NCI-H510A (cell line): ENCODE data around the gene AKR7A3.
"Not testable (repeated sequence)": the region's sequence is repeated elsewhere in the genome, so short reads cannot be mapped to it uniquely, and the experiment has no call there.

Source experiments
- DNase-seq: peaks from one replicate; lab custom pipeline; 2025; lab: John Stamatoyannopoulos, UW

The AKR7A3 gene

DNA sequence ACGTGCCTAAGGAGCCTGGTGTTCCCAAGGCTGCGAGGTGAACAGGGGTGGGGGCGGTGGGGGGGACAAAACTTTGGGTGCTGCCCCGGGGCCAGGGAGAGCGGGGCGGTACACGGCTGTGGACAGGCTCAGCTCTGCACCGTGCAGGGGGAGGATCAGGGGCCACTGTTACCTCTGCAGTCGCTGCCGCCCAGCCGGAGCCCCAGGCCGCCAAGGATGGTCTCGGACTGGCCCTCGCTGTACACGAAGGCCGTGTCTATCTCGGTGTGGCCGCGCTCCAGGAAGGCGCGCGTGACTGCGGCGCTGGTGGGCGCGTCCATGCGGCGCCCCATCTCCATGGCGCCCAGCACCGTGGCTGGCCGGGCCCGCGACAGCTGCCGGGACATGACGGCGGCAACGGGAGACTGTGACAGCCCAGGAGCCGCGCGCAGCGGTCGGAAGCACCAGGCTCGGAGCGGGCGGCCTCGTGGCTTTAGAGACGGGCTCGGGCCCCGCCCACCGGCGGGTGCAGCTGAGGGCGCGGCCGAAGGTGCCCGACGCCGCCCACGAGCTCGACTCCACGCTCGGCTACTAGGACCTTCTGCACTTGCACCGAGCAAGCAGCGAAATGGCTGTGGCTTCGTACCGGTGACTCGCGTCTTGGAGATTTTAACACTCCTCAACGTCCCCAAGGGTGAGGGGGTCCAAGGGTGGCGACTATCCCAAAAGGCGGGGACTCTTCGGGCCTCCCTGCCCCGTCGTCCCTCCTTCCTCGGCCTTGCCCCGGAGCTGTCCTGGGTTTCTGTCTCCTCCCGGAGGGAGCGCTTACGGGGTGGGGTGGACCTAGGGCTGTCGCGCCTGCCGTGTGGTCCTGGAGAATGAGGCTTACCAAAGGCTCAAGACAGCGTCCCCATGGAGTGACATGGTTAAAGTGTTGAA lies at the start of gene AKR7A3:
Gene AKR7A3, minus strand, starts transcription at position 447 of the 918 bp plus-strand sequence. Its CDS starts 61 bp downstream, at position 386.
- not testable (repeated sequence) for DNase-seq

DNA sequence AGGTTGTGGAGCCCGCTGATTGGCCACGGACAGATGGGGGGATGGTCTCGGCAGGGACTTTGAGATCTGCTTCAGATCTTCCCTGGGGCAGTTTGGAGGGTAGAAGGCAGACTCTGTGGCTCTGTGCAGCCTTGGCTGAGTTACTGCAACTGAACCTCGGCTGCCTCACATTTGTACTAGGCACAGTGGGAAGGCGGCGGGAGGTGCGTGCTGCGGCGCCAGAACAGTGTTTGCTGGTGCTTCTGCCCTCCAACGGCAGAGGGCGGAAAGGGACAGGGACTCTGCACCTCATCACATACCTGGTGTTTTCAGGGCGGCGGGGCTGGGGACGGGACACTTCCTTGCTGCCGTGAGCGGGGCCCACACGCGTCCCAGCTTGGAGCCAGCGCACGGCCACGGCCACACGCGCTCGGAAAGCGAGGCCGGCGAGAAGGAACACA lies 49.8 kb upstream of the AKR7A3 start:
- DNase-seq: no peak

DNA sequence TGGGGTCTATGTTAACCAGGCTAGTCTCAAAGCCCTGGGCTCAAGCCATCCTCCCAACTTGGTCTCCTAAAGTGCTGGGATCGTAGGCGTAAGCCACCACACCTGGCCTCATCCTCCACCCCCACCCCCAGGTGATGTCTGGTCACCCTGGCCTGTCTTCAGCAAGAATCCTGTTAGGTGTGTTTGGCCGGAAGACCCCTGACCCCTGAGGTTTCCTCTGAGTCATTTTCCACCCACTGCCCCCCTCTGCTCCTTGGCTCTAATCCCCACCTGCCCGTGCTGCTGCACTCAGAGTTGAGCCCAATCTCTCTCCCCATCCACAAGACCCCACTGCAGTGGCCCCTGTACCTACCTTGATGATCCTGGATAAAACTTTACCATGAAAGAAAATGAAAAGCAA lies 48.7 kb upstream of the AKR7A3 start:
- DNase-seq: no peak

DNA sequence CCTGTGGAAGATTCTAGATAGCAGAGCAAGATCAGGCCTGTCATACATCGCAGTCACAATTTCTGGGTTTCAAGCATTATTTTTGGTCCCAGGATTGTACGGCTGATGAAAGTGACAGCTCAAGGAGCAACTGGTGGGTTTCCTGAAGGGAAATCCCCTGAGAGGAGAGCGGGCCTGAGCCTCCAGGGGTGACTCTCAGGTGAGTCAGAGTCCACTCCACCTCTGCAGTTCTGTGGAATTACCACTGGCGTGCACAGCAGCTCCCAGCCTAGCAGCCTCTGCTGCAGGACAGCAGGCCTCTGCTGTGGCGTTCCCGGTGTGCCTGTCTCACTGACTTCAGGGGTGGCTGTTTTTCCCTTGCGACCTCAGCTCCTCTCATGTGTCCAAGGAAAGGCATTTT lies 48.0 kb upstream of the AKR7A3 start:
- no peak for DNase-seq

DNA sequence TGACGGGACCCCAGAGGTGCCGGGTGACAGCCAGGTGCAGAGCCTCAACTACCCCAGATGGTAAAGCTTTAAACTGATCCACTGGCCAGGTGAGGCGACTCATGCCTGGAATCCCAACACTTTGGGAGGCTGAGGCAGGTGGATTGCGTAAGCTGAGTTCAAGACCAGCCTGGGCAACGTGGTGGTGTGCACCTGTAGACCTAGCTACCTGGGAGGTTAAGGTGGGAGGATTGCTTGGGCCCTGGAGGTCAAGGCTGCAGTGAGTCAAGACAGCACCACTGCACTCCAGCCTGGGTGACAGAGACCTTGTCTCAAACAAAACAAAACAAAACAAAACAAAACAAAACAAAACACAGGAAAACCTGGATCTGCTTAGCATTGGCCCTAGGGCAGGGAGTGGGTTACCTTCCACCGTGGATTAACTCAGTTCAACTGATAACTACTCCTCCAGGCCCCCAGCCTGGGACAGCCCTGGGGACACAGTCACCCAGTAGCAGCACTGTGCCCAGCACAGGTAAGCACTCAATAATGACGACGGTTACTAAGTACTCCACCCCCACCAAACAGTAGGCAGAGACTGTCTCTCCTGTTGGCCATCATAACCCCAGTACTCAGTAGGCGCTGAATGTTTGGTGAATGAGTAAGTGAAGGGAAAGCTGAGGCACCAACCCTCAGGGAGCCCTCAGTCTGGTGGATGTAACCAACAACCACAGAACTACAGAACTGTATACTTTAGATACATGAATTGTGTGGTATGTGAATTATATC lies 45.2 kb upstream of the AKR7A3 start:
- no peak for DNase-seq

DNA sequence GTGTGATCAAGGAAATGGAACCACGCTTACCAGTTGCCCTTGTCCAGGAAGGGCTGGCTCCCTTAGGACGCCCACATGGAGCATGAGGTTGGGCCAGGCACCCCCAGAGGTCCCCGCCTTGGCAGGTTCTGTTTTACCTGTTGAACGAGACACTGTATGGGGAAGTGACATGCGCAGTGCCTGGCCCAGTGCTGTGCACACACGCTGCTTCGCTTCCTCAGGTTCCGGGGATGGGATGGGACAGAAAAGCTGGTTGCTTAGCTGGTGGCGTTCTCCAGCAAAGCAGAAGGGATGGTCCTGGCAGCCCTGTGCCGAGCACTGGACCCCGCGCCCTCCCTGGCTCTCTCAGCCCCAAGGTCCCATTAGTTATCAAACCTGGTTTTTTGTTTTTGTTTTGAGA lies 44.3 kb upstream of the AKR7A3 start:
- no peak for DNase-seq

DNA sequence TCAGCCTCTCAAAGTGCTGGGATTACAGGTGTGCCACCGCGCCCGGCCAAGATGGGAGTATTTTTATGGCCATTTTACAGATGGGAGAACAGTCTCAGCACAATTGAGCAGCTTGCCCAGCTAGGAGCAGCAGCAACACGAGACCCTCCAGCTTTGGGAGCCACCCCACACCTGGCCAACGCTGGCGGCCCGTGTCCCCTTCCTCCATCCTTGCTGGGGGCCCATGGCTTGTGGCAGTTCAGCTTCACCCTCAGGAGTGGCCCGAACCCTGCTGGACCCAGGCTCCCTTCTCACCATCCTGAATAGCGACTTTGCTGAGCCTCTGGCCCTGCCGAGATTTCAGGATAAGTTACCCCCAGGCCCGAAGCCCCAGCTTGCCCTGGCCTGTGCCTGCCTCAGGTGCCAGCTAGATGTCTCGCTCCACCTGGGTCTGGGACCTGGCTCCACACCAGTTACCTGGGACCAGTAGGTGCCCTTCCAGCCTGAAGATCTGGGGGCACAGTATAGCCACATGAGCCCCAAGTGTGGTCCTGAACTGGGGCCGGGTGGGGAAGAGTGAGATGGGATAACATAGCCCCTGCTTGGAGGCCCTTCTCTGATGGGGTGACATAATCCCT lies 42.8 kb upstream of the AKR7A3 start:
- no peak for DNase-seq

DNA sequence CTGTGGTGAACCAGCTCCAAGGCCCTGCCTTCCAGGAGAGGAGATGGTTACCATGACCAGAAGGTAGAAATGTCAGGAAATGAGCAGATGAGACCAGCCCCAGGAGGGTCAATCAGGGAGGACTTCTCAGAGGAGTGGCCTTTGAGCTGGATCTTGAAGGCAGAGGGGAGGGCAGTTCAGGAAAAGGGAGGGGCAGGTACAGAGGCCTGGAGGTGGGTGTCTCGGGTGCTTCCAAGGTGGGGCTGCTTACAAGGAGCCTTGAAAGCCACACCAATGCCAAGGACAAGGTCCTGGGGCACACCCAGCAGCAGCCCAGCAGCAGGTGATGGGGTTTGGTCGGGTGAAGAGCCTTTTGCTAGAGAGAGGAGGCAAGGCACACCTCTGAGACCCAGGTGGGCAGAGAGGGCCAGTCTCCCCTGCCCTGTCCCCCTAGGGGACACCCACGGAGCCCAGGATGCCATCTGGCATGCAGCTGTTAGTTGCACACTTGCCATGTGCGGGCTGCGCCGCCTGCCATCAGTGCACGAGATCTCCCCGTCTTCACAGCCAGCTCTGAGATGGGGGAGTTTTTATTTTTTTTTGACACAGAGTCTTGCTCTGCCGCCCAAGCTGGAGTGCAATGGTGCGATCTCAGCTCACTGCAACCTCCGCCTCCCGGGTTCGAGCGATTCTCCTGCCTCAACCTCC lies 42.0 kb upstream of the AKR7A3 start:
- DNase-seq: no peak

DNA sequence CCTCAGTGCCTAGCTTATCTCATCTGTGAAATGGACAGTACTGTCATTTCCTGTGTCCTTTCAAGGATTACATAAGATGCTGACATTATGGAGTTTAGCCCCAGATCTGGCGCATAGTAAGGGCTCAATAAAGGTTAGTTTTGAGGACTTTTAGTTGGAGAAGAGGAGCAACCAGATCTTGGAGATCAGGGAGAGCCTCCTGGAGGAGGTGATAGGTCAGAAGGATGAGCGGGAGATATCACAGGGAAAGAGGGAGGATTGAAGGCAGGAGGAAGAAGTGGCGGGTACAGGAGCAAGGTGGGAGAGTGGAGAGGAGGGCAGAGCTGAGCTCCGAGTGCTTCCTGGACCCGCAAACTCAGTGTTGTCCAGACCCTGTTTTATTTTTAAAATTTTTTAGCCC lies 41.0 kb upstream of the AKR7A3 start:
- no peak for DNase-seq

DNA sequence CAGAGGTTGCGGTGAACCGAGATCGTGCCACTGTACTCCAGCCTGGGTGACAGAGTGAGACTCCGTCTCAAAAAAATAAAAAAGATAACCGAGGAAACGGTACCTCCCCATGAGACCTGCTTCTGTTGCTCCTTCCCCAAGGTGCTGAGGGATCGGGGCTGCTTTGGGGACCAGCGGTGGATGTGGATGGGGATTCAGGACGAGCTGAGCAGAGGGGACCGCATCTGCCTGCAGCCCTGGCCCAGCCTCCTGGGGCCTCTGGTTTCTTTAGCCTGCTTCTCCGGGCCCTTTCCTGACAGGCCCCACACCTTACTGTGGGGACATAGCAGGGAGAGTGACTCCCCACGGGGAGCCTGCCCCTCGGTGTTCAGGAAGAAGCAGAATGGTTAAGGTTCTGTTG lies 40.6 kb upstream of the AKR7A3 start:
- no peak for DNase-seq

DNA sequence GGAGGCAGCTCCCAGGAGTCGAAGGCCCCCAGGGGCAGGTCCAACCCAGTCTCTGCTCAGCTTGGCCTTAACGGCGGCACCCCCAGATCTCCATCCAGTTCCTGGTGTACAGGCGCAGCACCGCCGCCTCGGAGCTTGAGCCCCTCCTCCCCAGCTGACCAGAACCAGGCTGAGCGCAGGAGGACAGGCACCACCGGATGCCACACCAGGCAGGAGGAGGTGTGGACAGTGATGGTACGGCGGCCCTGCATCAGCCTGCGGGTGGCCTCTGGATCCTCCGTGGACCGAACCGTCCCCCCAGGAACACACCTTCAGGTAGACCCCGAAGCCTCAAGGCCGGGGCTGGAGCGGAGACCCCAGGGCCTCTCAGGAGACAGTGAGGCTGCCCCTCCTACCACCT lies 39.9 kb upstream of the AKR7A3 start:
- DNase-seq: no peak

DNA sequence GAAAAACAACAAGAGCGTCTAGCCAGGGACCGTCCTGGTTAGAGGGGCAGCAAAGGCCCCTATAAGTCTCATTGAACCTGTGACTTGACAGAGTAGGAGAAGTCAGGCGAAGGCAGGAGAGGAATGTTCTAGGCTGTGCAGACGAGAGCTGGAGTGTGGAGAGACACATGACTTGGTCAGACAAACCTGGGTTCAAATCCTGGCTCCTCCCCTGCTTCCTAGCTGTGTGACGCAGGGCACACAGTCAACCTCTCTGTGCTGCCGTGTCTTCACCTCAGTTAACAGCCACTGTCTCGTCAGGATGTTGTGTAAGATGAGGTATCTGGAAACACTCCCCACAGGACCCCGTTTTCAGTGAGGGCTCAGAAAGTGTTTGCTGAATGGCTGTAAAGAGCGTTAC lies 39.2 kb upstream of the AKR7A3 start:
- DNase-seq: no peak

DNA sequence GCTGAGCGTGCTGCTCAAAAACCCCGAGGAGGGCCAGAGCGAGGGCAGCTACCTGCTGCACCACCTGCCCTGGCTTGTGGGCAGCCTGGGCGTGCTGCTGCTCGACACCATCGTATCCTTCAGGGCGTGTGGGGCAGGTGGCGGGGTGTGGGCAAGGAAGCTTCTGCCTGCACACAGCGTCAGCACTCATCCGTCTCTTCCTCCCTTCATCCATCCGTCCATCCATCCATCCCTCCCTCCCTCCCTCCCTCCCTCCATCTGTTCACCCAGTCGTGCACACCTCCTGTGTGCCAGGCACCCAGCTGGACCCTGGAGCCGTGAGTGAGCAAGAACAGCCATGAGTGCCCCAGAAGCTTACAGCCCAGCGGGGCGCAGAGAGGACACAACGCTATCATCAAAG lies 38.7 kb upstream of the AKR7A3 start:
- no peak for DNase-seq

DNA sequence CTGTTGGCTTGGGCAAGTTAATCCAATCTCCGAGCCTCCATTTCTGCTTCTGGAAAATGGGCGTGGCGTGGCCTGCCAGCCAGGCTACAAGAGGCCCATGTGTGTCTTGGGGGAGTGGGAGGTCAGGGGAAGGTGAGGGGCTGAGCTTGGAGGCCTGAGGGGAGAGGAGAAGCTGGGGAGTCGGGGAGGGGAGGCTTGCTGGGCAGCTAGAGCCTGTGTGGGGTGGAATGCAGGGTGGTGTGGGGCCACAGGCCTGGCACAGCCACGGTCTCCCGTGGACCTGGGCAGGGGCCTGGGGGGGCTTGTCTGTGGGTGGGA lies 38.1 kb upstream of the AKR7A3 start:
- no peak for DNase-seq

DNA sequence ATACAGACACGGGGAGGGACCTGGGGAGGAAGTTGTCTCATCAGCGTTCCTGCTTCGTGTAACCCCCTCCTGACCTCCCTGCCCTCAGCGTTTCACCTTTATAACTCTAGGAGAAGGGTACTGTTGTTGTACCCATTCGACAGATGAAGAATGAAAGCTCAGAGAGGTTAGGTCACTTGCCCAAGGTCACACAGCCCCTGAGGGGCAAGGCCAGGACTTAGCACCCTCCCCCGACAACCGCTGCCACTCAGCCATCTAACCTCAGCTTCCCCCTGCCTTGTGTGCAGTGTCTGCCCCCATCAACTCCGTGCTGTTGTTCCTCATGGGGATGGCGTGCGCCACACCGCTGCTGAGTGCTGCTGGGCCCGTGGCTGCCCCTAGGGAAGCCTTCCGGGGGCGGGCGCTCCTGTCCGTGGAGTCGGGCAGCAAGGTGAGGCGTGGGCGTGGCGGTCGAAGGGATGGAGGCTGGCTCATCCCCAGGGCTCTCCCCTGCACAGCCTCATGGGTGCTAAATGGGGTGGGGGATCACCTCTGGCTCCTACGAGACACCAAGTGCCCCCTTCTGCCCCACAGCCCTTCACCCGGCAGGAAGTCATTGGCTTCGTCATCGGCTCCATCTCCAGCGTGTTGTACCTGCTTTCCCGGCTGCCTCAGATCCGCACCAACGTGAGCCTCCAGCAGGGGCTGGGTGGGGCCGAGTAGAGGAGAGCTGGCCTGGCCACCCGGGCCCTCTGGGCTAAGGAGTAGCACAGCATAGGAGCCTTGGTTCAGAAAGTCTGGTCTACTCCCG lies 37.6 kb upstream of the AKR7A3 start:
- DNase-seq: no peak

DNA sequence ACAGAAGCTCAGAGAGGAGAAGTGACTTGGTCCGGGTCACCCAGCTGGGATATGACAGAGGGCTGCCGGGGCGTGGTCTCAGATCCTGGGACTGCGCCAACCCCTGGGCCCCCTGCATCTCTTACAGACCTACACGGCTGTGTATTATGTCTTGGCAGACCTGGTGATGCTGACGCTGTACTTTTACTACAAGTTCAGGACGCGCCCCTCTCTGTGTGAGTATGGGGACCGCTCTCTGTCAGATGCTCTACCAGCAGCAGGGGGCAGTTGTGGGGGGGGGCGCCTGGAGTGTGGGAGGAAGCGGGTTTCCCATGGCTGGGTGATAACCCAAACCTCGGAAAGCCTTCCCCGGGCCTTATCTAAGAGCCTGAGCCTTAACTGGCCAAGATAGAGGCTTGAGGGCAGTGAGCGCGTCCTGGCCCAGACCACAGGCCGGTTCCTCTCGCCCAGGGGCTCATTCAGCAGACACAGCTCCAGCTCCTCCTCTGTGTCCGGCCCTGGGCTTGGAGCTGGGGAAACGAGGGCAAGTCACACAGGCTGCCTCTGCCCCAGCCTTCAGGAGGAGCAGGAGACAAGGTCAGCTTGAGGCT lies 36.9 kb upstream of the AKR7A3 start:
- no peak for DNase-seq

DNA sequence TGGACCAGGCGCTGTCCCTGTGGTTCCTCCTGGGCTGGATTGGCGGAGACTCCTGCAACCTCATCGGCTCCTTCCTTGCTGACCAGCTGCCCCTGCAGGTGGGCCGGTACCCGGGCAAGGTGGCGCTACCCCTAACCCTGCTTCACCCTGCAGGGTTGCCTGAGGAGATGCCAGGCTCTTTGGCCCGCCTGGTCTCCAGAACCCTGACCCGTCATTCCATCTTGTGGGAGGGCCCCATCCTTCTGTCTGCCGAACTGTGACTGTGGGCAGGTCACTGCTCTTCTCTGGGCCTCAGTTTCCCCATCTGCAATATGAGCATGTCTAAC lies 36.1 kb upstream of the AKR7A3 start:
- no peak for DNase-seq

DNA sequence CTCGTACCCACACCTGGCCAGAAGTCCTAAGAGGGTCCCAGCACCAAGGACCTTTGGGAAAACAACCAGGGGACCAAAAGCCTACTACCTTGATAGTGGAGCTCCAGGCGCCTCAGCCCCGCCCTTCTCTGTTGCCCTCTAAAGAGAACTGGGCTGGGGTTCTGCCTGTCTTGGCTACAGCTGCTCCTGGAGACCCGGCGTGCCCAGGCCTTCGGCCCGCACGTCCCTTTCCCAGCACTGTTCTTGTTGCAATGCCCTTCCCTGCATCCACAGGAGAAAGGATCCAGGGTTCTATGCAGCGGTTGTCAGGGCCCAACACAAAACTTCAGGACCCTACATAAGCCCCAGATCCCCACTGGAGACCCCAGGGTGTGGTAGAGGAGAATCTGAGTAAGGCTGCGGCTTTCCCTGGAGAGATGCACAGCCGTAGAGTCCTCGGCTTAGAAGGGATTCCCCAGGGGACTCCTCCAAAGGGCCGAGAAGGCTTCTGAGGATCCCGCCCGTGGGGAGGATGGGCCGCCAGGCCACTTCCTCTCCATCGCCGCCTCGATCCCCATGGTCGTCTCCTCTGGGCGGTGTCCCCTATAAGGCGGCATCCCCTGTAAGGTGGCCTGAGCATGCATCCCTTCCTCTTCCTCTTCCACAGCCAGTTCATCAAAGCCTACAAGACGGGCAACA lies 35.6 kb upstream of the AKR7A3 start:
- no peak for DNase-seq

DNA sequence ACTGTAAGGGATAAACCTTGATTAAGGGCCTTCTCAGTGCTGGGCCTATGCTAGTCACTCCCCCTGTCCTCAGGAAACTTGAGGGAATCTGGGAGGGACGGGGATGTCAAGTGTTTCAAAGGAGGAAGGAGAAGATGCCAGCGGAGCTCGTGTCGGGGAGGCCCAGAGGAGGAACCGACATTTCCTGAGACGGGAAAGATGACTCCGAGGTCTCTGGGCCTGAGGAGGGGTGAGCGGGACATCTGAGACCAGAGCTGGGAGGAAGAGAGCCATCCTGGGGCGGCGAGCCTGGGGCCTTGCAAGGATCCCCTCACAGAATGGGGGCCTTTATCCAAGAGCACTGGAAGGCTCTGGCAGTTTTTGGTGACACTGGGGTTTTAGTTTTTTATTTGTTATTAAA lies 33.9 kb upstream of the AKR7A3 start:
- no peak for DNase-seq

DNA sequence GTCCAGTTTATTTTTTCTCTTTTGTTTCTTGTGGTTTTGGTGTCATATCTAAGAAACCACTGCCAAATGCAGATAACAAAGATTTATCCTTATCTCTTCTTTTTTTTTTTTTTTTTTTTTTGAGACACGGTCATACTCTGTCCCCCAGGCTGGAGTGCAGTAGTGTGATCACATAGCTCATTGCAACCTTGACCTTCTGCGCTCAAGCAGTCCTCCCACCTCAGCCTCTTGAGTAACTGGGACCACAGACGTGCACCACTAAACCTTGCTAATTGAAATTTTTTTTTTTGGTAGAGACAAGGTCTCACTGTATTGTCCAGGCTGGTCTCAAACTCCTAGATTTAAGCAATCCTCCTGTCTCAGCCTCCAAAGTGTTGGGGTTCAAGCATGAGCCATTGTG lies 32.5 kb upstream of the AKR7A3 start:
- DNase-seq: no peak

DNA sequence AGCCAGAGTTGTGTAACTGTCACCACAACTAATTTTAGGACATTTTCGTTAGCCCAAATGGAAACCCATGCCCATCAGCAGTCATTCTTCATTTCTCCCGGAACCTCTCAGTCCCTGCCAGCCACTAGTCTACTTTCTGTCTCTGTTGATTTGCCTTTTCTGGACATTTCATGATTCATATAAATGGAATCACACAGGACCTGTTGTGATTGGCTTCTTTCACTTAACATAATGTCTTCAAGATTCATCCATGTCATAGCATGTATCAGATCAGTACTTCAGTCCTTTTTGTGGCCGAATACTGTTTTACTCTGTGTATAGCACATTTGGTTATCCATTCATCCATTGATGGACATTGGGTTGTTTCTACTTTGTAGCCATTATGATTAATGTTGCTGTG lies 30.6 kb upstream of the AKR7A3 start:
- DNase-seq: no peak
